K562 (cell line): Measurements from ENCODE around the gene L3MBTL3. TPM values are rescaled to one million over a fixed set of nuclear protein-coding genes. Genes with fewer than 3 reads are reported as not detected.

Source experiments
- CHD4 ChIP-seq: fragments of 200-600 bp; sonication (generic); IDR thresholded peaks from 3 replicates; pipeline ENCODE4 v1.6.1; 2012; ENCODE audit warnings: low read depth, mild to moderate bottlenecking, mixed read lengths, low read length, inconsistent platforms; ENCODE audit not compliant: insufficient read depth, insufficient replicate concordance, poor library complexity, severe bottlenecking
- CLOCK ChIP-seq: fragments of 250-450 bp; sonication (Bioruptor Pico); IDR thresholded peaks from 2 replicates; pipeline ENCODE4 v1.4.0; 2020; ENCODE audit warnings: mild to moderate bottlenecking, moderate library complexity, borderline replicate concordance
- EP300 ChIP-seq: IDR thresholded peaks from 2 replicates; pipeline ENCODE4 v1.6.1; 2012; ENCODE audit warnings: low read length, improper control_type of control experiment
- HBP1 ChIP-seq: fragments of 450-650 bp; formaldehyde crosslinking; IDR thresholded peaks from 2 replicates; pipeline ENCODE4 v1.4.0; 2022; ENCODE audit warnings: missing genetic modification characterization
- JUND ChIP-seq, 2 experiments: IDR thresholded peaks; 2 replicates in 1 of 2; 3 replicates in 1 of 2; pipeline ENCODE4 v1.6.1; 2011; ENCODE audit warnings: borderline replicate concordance in 2 of 2, low read depth in 2 of 2, low read length in 2 of 2, improper control_type of control experiment in 1 of 2, missing biosample characterization in 1 of 2, missing genetic modification characterization in 1 of 2, missing genetic modification reagents in 1 of 2
- NBN ChIP-seq: fragments of 450-650 bp; IDR thresholded peaks from 2 replicates; pipeline ENCODE4 v1.6.1; 2016; ENCODE audit warnings: low read depth, mild to moderate bottlenecking
- NFXL1 ChIP-seq: fragments of 450-650 bp; formaldehyde crosslinking; IDR thresholded peaks from 2 replicates; pipeline ENCODE4 v1.4.0; 2021; ENCODE audit warnings: mild to moderate bottlenecking
- NR1H2 ChIP-seq: sonication (generic); formaldehyde crosslinking; IDR thresholded peaks from 2 replicates; pipeline ENCODE4 v1.4.0; 2020; ENCODE audit warnings: mild to moderate bottlenecking, missing genetic modification reagents
- PPARD ChIP-seq: fragments of 250-450 bp; sonication (Bioruptor Pico); IDR thresholded peaks from 2 replicates; pipeline ENCODE4 v1.8.0; 2022; ENCODE audit warnings: inconsistent platforms, mild to moderate bottlenecking, moderate library complexity
- RHOXF2B ChIP-seq: fragments of 250-450 bp; sonication (Bioruptor Pico); conservative IDR thresholded peaks from 2 replicates; pipeline ENCODE4 v1.5.1; 2021
- SMAD4 ChIP-seq: fragments of 250-450 bp; sonication (Bioruptor Pico); conservative IDR thresholded peaks from 2 replicates; pipeline ENCODE4 v1.8.0; 2021; ENCODE audit warnings: inconsistent platforms, mild to moderate bottlenecking, moderate library complexity
- SMARCA4 ChIP-seq: fragments of 450-650 bp; IDR thresholded peaks from 2 replicates; pipeline ENCODE4 v1.6.1; 2016
- ZFPM2 ChIP-seq: fragments of 250-450 bp; sonication (Bioruptor Pico); IDR thresholded peaks from 2 replicates; pipeline ENCODE4 v1.5.1; 2022; ENCODE audit warnings: mild to moderate bottlenecking
- ZNF277 ChIP-seq: fragments of 250-450 bp; sonication (Bioruptor Pico); IDR thresholded peaks from 2 replicates; pipeline ENCODE4 v1.8.0; 2022; ENCODE audit warnings: inconsistent platforms, mild to moderate bottlenecking, moderate library complexity, borderline replicate concordance
- ZNF609 ChIP-seq: sonication (generic); formaldehyde crosslinking; IDR thresholded peaks from 2 replicates; pipeline ENCODE4 v1.8.1; 2023; ENCODE audit warnings: missing genetic modification reagents, mild to moderate bottlenecking, borderline replicate concordance
- polyA plus RNA-seq, 8 experiments: library from polyadenylated mRNA; depleted of rRNA in 4 of 8; stranded (reverse) in 5 of 8; unstranded in 3 of 8; fragments of >200 nt; fragmentation: Nextera tagmentation in 2 of 8; fragmentation: Illumina TruSeq in 1 of 8; extraction: Ambion mirVana in 2 of 8; extraction: Trizol in 1 of 8; gene quantifications; 2 replicates each; pipeline versions ENCODE4 v1.2.1 to v1.2.3, GENCODE V29; 2011 to 2014; ENCODE audit warnings: inconsistent platforms in 1 of 8, missing spikeins in 1 of 8
- total RNA-seq, 7 experiments: library from RNA; depleted of rRNA in 6 of 7; stranded (reverse); fragments of >200 nt in 6 of 7; fragmentation: Illumina TruSeq in 2 of 7; extraction: Trizol in 2 of 7; gene quantifications; 2 replicates each; pipeline versions ENCODE4 v1.2.1 to v1.2.3, GENCODE V29; 2011 to 2021; ENCODE audit warnings: low replicate concordance in 1 of 7

The L3MBTL3 gene
- total and polyA plus RNA-seq, 9 of the 15 experiments (the other 6 are each of a cell fraction or from before 2014, with no cell fraction given): 0.83 to 6.9 (median 5.4) TPM

GRCh38 chr6:130034378-130035146 lies 16.2 kb downstream of the L3MBTL3 start (continued):
- TF ChIP-seq ZNF609 (CRISPR knock-in tag) (no peak), EP300 (no peak; the same call in 1 of the 2 replicates), PPARD (CRISPR knock-in tag) (no peak), CLOCK (CRISPR knock-in tag) (no peak), NFXL1 (no peak), HBP1 (no peak), RHOXF2B (CRISPR knock-in tag) (no peak), SMARCA4 (0 out of 2 replicates have a peak, but pooled peaks have one; percentile 32), JUND (IDR thresholded peaks at IDR 0.05; ENCODE audit: borderline replicate concordance, low read depth, low read length) (peak; percentile 50; the same call in 1 of the 2 replicates), JUND (tag; IDR thresholded peaks at IDR 0.05; ENCODE audit: borderline replicate concordance, low read depth, low read length) (peak; percentile 62; the same call in 2 of the 3 replicates), ZFPM2 (no peak), SMAD4 (no peak), CHD4 (no peak), NBN (no peak), NR1H2 (CRISPR knock-in tag) (no peak), ZNF277 (CRISPR knock-in tag) (no peak)
